Activated CD4-positive, alpha-beta T cell treated with anti-CD3 and anti-CD28 coated beads for 24 hours (primary cell): ENCODE data around the gene ITSN2.
"Not testable (repeated sequence)": the region's sequence is repeated elsewhere in the genome, so short reads cannot be mapped to it uniquely, and the experiment has no call there.

Source experiments
- DNase-seq, 2 donors: peaks; one replicate each; pipeline ENCODE4 v3.0.0-alpha.2; 2020; ENCODE audit warnings: low read depth in 2 of 2

Gene ITSN2

GRCh38 chr2:24360050-24360962, at the start of gene ITSN2:
Gene ITSN2 (minus strand): TSS chr2:24360536. CDS start chr2:24328082, 32,454 bp downstream.
- peak; percentile 64 to 70 for DNase-seq

- no peak for DNase-seq
Measured at GRCh38 chr2:24409171-24409570, 48.8 kb upstream of the ITSN2 start.

- DNase-seq = not testable (repeated sequence)
Measured at GRCh38 chr2:24408704-24409103, 48.4 kb upstream of the ITSN2 start.

GRCh38 chr2:24404491-24404921, 44.2 kb upstream of the ITSN2 start:
- DNase-seq = no peak

GRCh38 chr2:24403832-24404212, 43.5 kb upstream of the ITSN2 start:
- no peak for DNase-seq

- DNase-seq = no peak
Measured at GRCh38 chr2:24403168-24403831, 43.0 kb upstream of the ITSN2 start.

GRCh38 chr2:24402242-24403097, 42.1 kb upstream of the ITSN2 start:
- DNase-seq = no peak

GRCh38 chr2:24400207-24400907, 40.0 kb upstream of the ITSN2 start:
- no peak for DNase-seq

GRCh38 chr2:24399434-24400206, 39.3 kb upstream of the ITSN2 start:
- no peak for DNase-seq

GRCh38 chr2:24394998-24395397, 34.7 kb upstream of the ITSN2 start:
- no peak for DNase-seq

- no peak for DNase-seq
Measured at GRCh38 chr2:24392542-24393059, 32.3 kb upstream of the ITSN2 start.

- no peak for DNase-seq
Measured at GRCh38 chr2:24385366-24385765, 25.0 kb upstream of the ITSN2 start.

GRCh38 chr2:24382363-24383073, 22.2 kb upstream of the ITSN2 start:
- DNase-seq = peak; percentile 25 to 37

- no peak for DNase-seq
Measured at GRCh38 chr2:24380820-24381219, 20.5 kb upstream of the ITSN2 start.

- DNase-seq = no peak
Measured at GRCh38 chr2:24375349-24376087, 15.2 kb upstream of the ITSN2 start.

GRCh38 chr2:24374301-24374700, 14.0 kb upstream of the ITSN2 start:
- DNase-seq = no peak

- DNase-seq = no peak
Measured at GRCh38 chr2:24372033-24372432, 11.7 kb upstream of the ITSN2 start.

- no peak for DNase-seq
Measured at GRCh38 chr2:24365826-24366225, 5.5 kb upstream of the ITSN2 start.

- no peak for DNase-seq
Measured at GRCh38 chr2:24365051-24365450, 4.7 kb upstream of the ITSN2 start.
